ENCODE measurements around the gene ZNRD2. TPM values are rescaled to one million over a fixed set of nuclear protein-coding genes. Genes with fewer than 3 reads are reported as not detected.
A peak's percentile ranks its signal among the peaks of the same experiment; 100 is the strongest.

ZNRD2 gene
- total RNA-seq, 1 experiment from 2014 or later = 40.7 TPM

DNA sequence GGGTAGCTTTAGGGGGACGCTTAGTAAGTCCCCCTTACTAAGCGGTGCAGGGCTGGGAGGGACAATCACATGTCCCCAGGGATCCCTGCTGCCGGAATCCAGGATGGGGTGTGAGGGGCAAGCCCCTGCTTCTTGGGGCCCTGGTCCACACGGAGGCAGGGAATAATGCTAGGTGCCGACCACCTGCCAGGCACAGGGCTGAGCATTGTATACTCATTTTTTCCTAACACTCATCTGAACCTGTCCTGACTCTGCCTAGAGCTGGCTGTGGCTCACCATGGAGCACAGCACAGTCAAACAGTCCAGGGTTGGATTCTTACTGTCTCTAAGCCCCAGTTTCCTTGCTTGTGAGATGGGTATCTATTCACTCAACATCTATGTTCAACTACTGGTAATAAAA is 10.7 kb upstream of the ZNRD2 start:
- DNase-seq = no peak
- no peaks in the 10 kb centered on the region for H3K27me3 Mint-ChIP-seq (ENCODE audit: unreplicated experiment)
- BruUV-seq (replicated peaks) = no TSS peak
- intact Hi-C loops (cut with micrococcal nuclease; ENCODE audit: unreplicated experiment) = no loop called here
- H3K27ac Mint-ChIP-seq (ENCODE audit: unreplicated experiment) = peak overlapping the region; percentile 75
- H3K4me1 Mint-ChIP-seq (ENCODE audit: low read depth, unreplicated experiment) = peaks cover 69% of the 10 kb centered on the region
- CTCF ChIA-PET = interaction anchor here (0.7 to 3.3 kb wide), 4 partner anchors 11 to 34 kb away, joined by 3 to 21 read pairs (median 6); partner anchors contain the start of genes EHBP1L1, SCYL1 and ZNRD2
- H3K4me3 Mint-ChIP-seq (ENCODE audit: low read depth, unreplicated experiment) = peak overlapping the region; percentile 46
- TF ChIP-seq, protein P1, sequence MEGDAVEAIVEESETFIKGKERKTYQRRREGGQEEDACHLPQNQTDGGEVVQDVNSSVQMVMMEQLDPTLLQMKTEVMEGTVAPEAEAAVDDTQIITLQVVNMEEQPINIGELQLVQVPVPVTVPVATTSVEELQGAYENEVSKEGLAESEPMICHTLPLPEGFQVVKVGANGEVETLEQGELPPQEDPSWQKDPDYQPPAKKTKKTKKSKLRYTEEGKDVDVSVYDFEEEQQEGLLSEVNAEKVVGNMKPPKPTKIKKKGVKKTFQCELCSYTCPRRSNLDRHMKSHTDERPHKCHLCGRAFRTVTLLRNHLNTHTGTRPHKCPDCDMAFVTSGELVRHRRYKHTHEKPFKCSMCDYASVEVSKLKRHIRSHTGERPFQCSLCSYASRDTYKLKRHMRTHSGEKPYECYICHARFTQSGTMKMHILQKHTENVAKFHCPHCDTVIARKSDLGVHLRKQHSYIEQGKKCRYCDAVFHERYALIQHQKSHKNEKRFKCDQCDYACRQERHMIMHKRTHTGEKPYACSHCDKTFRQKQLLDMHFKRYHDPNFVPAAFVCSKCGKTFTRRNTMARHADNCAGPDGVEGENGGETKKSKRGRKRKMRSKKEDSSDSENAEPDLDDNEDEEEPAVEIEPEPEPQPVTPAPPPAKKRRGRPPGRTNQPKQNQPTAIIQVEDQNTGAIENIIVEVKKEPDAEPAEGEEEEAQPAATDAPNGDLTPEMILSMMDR (IDR thresholded peaks at IDR 0.05; ENCODE audit: unreplicated experiment) = no peak
- H3K36me3 Mint-ChIP-seq (ENCODE audit: insufficient read depth, unreplicated experiment) = peaks cover 53% of the 10 kb centered on the region
- H3K9me3 Mint-ChIP-seq (ENCODE audit: low read depth, unreplicated experiment) = no peaks in the 10 kb centered on the region

DNA sequence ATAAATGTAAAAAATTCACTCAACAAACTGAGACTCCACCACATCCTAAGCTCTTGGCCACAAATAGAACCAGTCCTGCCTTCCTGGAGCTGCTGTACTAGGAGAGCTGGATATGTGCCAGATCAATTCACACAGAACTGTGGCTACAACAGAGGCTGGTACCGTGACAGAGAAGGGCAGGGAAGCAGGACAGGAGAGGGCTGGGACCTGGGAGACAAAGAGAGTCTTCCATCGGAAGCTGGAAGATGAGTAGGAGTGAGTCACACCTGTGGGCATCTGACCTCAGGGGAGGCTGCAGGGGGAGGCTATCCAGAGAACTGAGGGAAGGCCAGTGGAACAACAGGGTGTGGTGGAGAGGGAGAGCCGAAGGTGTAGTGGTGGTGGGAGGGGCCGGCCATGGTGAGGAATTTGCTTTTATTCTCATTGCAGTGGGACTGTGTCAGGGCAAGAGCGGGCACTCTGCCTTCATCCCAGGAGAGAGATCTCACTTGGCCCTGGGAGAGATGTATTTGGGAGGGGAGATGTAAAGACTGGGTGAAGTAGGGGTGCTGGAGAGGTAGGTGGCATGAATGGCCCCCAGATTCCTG is 10.2 kb upstream of the ZNRD2 start:
- CTCF ChIA-PET = interaction anchor here (0.7 to 3.3 kb wide), 5 partner anchors 10 to 35 kb away, joined by 3 to 21 read pairs (median 4); partner anchors contain the start of genes EHBP1L1, FAM89B, SCYL1 and ZNRD2
- Mint-ChIP-seq H3K4me3 (ENCODE audit: low read depth, unreplicated experiment) (peak overlapping the region; percentile 46), H3K9me3 (ENCODE audit: low read depth, unreplicated experiment) (no peaks in the 10 kb centered on the region), H3K27me3 (ENCODE audit: unreplicated experiment) (no peaks in the 10 kb centered on the region), H3K27ac (ENCODE audit: unreplicated experiment) (peak overlapping the region; percentile 75), H3K36me3 (ENCODE audit: insufficient read depth, unreplicated experiment) (peaks cover 48% of the 10 kb centered on the region), H3K4me1 (ENCODE audit: low read depth, unreplicated experiment) (peaks cover 64% of the 10 kb centered on the region)
- DNase-seq = peak; percentile 63
- TF ChIP-seq, protein P1 (IDR thresholded peaks at IDR 0.05; ENCODE audit: unreplicated experiment) = no peak
- BruUV-seq (replicated peaks) = no TSS peak
- intact Hi-C loops (cut with micrococcal nuclease; ENCODE audit: unreplicated experiment) = no loop called here

DNA sequence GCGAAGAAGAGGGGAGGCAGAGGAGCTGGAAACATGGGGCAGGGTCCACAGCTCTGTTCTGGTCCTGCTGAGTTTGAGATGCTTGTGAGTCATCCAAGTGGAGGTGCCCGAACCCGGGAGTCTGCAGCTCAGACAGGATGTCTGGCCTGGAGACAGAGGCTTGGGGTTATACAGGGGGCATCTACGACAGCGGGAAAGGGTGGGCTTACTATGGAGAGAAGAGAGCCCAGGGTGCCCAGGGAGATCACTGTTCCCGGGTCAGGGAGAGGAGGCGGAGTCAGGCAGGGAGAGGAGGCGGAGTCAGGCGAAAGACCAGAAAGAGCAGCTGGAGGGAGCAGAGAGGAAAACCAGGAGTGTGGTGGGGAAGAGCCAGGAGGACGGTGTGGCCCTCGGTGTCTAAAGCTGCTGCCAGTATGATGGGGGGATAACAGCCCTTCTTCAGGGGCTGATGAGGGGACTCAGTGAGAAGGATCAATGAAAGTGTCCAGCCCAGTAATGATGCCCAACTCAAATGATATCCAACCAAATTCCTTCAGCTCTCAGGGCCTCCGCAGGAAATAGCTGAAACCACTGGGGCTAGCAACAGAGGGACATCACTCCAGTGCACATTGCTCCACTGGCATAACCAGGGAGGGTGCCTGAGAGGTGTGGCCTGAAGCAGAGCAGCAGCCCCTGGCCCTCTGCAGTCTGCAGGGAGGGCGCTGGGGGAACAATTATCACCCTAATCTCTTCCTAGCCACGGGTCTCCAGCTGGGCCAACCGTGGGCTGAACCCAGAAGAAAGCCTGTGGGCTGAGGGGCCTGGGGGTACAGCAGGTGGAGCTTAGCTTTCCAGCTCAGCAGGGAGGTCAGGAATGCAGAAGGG is 9.5 kb upstream of the ZNRD2 start:
- peaks cover 40% of the 10 kb centered on the region for H3K36me3 Mint-ChIP-seq (ENCODE audit: insufficient read depth, unreplicated experiment)
- intact Hi-C loops (cut with micrococcal nuclease; ENCODE audit: unreplicated experiment) = no loop called here
- peak overlapping the region; percentile 75 for H3K27ac Mint-ChIP-seq (ENCODE audit: unreplicated experiment)
- no peak for DNase-seq
- peak overlapping the region; percentile 46 for H3K4me3 Mint-ChIP-seq (ENCODE audit: low read depth, unreplicated experiment)
- H3K9me3 Mint-ChIP-seq (ENCODE audit: low read depth, unreplicated experiment) = no peaks in the 10 kb centered on the region
- H3K27me3 Mint-ChIP-seq (ENCODE audit: unreplicated experiment) = no peaks in the 10 kb centered on the region
- H3K4me1 Mint-ChIP-seq (ENCODE audit: low read depth, unreplicated experiment) = peaks cover 57% of the 10 kb centered on the region
- no TSS peak for BruUV-seq (replicated peaks)
- CTCF ChIA-PET = interaction anchor here (1.1 to 3.3 kb wide), 4 partner anchors 9 to 20 kb away, joined by 3 to 21 read pairs (median 6); partner anchors contain the start of genes EHBP1L1, FAM89B and ZNRD2
- TF ChIP-seq, protein P1 (IDR thresholded peaks at IDR 0.05; ENCODE audit: unreplicated experiment) = no peak

DNA sequence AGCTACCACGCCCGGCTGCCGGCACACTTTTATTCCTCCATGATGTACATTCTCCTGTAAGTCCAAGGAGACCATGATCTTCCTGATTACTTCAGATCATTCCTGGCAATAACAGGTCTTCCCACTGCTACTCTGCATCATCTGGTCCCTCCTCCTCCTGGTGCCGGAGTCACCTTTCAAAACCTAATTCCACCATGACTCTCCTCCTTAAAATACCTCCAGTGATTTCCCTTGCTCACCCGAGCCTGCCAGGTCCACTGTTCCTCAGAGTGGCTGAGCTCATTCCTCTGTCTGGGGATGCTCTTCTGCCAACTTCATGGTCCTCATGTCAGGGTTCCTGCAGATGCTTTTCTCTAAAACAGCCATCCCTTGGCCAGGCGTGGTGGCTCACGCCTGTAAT is 8.3 kb upstream of the ZNRD2 start:
- Mint-ChIP-seq H3K27ac (ENCODE audit: unreplicated experiment) (peak overlapping the region; percentile 45), H3K36me3 (ENCODE audit: insufficient read depth, unreplicated experiment) (peaks cover 28% of the 10 kb centered on the region), H3K27me3 (ENCODE audit: unreplicated experiment) (no peaks in the 10 kb centered on the region), H3K4me1 (ENCODE audit: low read depth, unreplicated experiment) (peaks cover 44% of the 10 kb centered on the region), H3K9me3 (ENCODE audit: low read depth, unreplicated experiment) (no peaks in the 10 kb centered on the region), H3K4me3 (ENCODE audit: low read depth, unreplicated experiment) (no peak overlapping the region)
- TF ChIP-seq, protein P1 (IDR thresholded peaks at IDR 0.05; ENCODE audit: unreplicated experiment) = no peak
- CTCF ChIA-PET = no interaction called here
- intact Hi-C loops (cut with micrococcal nuclease; ENCODE audit: unreplicated experiment) = no loop called here
- no TSS peak for BruUV-seq (replicated peaks)
- no peak for DNase-seq
